ENCODE measurements around the gene MPG.

MPG gene

GRCh38 chr16:106623-107324 is 28.7 kb downstream of the MPG start:
- H3K4me3 ChIP-seq (ENCODE audit: low read length): no peak overlapping the region
- peak; percentile 83 for TF ChIP-seq CTCF (conservative IDR thresholded peaks at IDR 0.05; ENCODE audit: low read depth, low read length)
- DNase-seq (ENCODE audit: low read depth): no peak

- no peak for TF ChIP-seq CTCF (conservative IDR thresholded peaks at IDR 0.05; ENCODE audit: low read depth, low read length)
- no peak overlapping the region for H3K4me3 ChIP-seq (ENCODE audit: low read length)
- no peak for DNase-seq (ENCODE audit: low read depth)
Observed at GRCh38 chr16:112153-112840, 34.3 kb downstream of the MPG start.

GRCh38 chr16:114327-114726 is 36.3 kb downstream of the MPG start:
- H3K4me3 ChIP-seq (ENCODE audit: low read length): no peak overlapping the region
- TF ChIP-seq CTCF (conservative IDR thresholded peaks at IDR 0.05; ENCODE audit: low read depth, low read length): no peak
- no peak for DNase-seq (ENCODE audit: low read depth)

GRCh38 chr16:116015-116414 is 38.0 kb downstream of the MPG start:
- H3K4me3 ChIP-seq (ENCODE audit: low read length): no peak overlapping the region
- no peak for TF ChIP-seq CTCF (conservative IDR thresholded peaks at IDR 0.05; ENCODE audit: low read depth, low read length)
- DNase-seq (ENCODE audit: low read depth): no peak

GRCh38 chr16:117379-118365 is 39.6 kb downstream of the MPG start:
- TF ChIP-seq CTCF (conservative IDR thresholded peaks at IDR 0.05; ENCODE audit: low read depth, low read length): peak; percentile 91
- DNase-seq (ENCODE audit: low read depth): no peak
- H3K4me3 ChIP-seq (ENCODE audit: low read length): no peak overlapping the region

GRCh38 chr16:118857-119256 is 40.8 kb downstream of the MPG start:
- H3K4me3 ChIP-seq (ENCODE audit: low read length): no peak overlapping the region
- DNase-seq (ENCODE audit: low read depth): no peak
- no peak for TF ChIP-seq CTCF (conservative IDR thresholded peaks at IDR 0.05; ENCODE audit: low read depth, low read length)
